HG03095 (cell line): Measurements from ENCODE around the gene FSTL4.
"Not testable (repeated sequence)": the region's sequence is repeated elsewhere in the genome, so short reads cannot be mapped to it uniquely, and the experiment has no call there.

ENCODE experiments used
- ATAC-seq: cut with Tn5 transposase; IDR thresholded peaks from one replicate; pipeline ENCODE4 v1.9.1; 2021; ENCODE audit warnings: moderate library complexity; ENCODE audit not compliant: unreplicated experiment

FSTL4 gene

DNA sequence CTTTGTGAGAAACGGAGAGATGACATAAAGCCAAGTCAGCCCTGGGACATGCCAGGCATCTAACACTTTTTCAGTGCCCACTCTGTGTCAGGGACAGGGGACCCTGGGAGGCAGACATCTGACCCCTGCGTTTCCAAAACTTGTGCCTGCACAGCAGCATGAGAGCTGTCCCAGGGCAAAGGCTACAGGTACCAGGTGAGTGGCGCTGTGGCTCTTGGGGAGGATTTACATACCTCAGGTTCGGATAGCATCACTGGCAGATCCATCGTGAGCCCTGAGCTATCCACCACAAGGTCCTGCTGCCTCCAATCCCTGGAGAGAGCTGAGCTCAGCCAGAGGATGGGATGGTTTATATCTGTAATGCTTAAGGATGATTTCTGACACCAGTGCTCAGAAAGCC lies 52.4 kb downstream of the FSTL4 start:
- no peak for ATAC-seq

DNA sequence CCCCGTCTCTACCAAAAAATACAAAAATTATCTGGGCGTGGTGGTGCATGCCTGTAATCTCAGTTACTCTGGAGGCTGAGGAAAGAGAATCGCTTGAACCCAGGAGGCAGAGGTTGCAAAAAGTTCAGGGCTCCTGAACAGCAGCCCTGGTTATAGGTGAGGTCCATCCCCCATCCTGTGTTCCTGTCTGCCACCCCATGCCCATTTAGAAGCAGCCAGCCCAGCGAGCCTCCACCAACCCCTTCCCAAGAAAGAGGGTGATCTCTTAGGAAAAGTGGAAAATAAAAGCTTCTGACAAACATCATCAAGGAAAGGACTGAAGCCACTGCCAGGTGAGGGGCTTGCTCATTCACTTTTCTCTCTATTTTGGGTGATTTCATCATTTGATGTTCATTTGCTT lies 55.8 kb downstream of the FSTL4 start:
- ATAC-seq, result no peak

DNA sequence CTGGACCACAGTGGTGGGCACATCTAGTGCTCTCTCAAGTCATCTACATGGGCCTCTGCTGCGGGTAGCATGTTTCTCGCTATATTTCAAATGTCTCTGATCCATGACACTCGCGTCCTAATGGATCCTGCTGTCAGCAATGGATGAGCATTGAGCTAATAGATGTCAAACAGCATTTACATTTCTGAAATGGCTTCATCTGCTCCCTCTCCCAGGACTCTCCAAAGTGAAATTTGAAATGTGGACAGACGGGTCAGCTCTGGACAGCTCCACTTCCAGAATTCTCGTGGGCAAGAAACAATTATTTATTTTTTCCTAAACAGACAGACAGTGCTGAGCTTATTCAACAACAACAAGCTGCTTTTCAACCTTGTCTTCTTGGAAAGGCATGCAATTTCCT lies 58.1 kb downstream of the FSTL4 start:
- no peak for ATAC-seq

DNA sequence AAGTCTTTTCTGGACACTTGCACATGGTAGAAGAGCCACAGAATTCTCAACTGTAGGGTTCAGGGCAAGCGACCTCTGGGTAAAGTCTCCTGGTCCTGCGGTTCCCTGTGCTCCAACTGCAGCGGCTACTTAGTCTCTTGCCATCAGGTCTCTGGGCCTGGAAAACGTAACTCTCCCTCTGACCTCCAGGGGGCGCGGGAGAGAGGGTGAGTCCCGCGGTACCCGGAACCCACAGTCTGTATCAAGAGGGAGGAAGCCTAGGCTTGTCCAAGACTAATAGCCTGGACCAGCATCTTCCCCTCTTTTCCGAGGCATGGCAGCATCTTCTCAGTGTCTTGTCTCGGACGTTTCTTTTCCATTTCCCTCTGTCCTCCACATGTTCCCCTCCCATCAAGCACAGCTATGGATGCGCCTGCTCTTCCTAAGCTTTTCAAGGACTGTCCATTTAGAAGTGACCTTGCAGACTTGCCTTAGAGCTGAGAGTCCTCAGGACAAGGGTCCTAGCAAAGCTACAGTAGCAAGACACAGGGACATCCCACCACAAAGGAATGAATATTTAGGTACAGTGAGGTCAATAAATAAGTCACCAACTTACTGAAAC lies 59.3 kb downstream of the FSTL4 start:
- ATAC-seq, result no peak

DNA sequence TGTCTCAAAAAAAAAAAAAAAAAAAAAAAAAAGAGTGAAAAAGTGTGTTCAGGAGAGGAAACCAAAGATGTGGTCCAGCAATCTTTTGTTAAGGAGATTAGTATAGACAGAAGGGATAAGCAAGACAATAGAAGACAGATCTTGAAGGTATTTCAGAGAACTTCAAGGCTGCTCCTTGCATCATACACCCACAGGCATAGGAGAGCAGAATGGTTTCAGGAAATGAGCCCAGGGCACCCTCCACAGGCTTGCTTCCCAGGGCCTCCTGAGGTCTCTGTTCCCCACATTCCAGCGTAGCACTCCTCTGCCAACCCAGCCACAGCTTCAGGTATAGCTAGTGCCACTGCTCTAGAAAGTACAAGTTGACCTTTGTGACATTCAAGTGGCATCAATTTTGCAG lies 65.8 kb downstream of the FSTL4 start:
- ATAC-seq, result no peak

DNA sequence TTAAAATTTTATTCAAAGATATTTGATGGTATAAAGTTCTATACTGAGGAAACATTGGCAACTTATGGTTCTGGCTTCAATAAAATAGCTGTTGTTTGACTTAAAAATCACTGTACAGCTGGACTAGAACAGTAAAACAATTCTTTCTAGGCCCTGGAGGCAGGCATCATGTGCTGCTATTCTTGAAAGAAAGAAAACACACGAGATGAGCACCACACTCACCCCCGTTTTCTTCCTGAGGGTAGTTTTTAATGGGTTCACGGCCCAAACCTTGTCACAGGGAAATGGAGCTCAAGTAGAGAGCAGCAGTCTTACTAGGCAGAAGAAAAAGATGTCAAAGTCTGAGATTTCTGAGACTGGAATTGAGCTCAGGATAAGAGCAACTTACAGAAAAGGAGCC lies 68.0 kb downstream of the FSTL4 start:
- no peak for ATAC-seq

DNA sequence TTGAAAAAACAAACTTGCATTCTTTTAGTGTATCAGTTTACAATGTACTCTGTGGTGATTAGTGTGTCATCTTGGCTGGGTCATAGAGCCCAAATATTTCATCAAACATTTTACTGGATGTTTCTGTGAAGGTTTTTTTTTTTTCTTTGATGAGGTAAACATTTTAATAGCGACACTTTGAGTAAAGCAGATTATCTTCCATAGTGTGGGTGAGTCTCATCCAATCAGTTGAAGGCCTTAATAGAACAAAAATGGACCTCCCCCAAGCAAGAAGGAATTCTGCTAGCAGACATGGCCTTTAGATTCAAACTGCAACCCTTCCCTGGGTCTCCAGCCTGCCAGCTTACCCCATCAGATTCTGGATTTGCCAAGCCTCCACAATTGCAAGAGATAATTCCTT lies 72.5 kb downstream of the FSTL4 start:
- ATAC-seq, result no peak

DNA sequence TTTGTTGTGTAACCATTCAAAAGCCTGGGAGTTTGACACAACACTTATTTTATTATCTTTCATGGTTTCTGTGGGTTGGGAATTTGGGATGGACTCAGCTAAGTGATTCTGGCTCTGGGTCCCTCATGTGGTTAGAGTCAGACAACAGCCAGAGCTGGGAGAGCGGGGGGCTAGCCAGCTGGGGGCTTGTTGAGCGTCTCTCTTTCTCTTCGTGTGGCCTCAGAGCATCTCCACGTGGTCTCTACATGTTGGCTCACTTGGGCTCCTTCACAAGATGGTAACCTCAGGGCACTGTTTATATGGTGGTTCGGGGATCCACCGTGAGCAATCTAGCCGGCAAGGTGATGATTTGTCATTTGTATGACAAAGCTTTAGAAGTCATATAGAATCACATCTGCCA lies 73.6 kb downstream of the FSTL4 start:
- ATAC-seq, result no peak

DNA sequence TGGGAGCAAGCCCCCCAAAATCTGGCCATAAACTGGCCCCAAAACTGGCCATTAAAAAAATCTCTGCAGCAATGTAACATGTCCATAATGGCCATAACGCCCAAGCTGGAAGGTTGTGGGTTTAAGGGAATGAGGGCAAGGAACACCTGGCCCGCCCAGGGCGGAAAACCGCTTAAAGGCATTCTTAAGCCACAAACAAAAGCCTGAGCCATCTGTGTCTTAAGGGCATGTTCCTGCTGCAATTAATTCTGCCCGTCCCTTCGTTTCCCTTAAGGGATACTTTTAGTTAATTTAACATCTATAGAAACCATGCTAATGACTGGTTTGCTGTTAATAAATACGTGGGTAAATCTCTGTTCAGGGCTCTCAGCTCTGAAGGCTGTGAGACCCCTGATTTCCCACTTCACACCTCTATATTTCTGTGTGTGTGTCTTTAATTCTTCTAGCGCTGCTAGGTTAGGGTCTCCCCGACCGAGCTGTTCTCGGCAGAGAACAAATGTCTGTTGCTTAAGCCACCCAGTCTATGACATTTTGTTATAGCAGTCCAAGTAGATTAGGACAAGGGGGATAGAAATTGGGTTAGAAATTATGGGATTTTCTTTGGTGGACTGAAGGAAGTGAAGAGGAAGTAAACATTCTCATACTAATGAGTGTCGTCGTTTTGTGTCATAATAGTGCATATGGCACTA lies 77.0 kb downstream of the FSTL4 start:
- not testable (repeated sequence) for ATAC-seq

DNA sequence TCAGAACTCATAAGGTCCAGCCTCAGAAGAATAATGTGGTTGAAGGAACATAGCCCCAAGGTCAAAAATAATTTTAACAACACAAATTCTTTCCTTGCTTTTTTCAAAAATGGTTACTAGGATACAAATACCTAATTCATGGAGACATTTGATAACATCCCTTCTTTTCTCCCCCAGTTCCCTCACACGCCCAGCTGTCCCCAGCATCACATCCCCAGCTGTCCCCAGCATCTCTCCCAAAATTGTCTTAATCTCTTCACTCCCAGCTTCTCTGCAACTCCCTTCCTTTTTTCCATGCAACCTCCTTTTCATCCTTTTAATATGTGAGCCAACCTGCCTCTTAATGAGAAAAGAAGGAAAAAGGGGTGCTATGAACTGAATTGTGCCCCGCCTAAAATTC lies 77.8 kb downstream of the FSTL4 start:
- no peak for ATAC-seq

DNA sequence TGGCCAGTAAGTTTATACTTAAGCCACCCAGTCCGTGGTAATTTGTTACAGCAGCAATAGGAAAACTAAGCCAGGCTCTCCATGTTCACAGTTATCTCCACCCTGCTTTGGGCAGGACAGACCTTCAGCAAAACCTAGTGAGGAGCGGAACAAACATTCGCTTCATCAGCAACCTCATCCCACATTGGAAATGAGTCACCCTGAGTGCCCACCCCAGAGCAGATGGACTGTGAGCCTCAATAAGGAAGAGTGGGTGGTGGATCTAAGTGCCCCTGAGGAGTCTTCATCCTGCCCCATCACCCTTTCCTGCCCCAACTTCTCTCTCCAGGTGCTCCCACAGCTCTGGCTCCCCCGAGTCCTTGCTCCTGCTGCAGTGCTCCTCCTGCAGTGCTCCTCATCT lies 78.8 kb downstream of the FSTL4 start:
- ATAC-seq, result no peak

DNA sequence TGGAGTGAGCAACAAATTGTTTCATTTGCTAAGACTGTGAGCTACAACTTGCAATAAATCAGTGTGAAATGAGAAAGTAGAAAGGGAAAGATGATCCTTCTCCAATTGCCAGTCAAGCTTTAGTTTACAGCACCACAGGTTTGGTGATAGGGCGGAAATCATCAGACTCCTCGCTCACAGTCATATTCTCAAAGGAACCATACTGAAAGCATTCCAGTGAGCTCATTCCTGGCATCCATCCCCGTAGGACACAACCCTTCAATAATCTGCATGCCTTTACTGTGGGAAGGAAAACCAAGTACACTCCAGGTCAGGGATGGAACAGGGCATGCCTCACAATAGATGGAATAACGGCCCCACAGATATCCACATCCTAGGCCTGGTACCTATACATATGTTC lies 80.7 kb downstream of the FSTL4 start:
- ATAC-seq, result no peak

DNA sequence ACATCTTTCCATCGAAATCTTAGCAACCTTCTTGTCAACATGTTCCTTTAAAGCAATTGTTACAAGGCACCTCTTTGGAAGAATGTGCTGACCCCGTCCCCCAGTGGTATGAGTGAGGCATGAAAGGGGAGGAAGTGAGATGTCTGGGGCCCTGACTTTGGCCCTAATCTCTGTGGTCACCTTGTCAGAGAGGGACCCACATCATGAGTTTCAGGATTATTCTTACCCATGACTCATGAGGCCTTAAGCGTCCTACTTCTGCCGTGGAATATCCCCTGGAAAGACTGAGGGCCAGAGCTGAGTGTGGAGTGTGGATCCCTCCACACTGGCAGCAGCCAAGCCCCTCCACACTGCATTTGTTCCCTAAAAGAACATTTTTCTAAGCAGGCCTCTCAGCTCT lies 81.2 kb downstream of the FSTL4 start:
- peak; percentile 68 for ATAC-seq

DNA sequence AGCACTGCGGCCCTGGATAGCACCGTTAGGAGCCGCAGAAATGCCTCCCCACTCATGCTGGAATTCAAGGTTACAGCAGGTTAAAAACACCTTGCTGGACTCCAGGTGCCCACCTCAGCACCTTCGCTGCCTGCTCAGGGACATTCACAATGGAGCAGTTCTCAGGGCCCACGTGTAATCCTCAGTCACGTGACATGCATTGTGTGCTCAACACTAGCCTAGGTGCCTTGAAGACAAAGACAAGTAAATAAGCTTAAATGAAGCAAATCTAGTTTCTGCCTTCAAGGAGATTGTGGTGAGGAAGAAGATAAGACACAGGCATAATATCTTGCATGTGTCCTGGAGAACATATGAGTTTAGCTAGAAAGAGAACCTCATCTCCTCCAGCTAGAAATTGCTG lies 82.1 kb downstream of the FSTL4 start:
- ATAC-seq, result no peak

DNA sequence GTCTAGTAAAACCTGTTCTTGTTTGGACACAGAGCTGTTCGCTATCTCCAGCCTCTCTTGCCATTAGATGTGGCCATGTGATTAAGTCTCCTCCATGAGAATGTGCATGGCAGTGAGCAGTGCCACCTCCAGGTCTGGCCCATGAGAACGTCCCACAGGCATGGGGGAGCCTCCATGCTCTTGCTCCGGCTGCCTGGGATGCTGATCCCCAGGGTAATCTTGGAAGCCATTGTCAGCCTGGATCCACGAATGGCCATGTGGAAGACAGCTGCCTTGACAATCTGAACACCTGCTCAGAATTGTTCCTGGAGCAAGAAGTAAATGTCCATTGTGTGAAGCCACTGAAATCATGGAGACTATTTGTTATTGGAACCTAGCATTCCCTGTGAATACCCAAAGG lies 83.5 kb downstream of the FSTL4 start:
- ATAC-seq, result no peak

DNA sequence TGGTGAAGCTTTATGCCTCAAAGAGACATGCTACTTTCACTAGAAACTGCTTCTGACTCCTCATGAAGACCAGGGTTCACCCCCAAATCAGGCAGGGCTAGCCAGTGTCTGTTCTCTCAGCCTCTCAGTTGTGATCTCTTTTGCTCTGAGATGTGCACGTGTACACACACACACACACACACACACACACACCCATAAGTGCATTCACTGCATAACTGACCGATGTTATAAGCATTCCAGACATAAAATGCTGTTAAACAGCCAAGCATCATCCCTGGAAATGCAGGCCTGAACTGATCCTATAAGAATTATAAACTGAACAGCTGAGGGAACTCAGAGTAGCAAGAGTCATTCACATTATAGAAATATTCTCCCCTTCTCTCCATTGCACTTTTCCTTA lies 85.0 kb downstream of the FSTL4 start:
- no peak for ATAC-seq

DNA sequence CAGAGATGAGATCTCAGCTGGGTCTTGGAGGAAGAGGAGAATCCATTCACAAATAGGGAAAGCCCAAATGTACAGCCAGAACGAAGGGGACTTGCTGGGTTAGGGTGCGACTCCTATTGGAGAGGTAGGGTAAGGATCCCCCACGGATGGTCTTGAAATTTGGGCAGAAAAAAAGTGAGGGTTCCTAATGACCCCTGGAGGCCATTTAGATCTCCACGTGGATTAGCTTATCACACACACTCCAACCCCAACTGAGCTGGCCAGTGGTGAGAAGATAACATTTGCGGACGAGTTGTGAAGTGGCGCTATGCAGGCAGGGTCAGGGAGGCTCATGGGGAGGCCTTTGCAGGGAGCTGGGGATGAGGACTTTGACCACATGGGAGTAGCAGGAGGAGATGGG lies 86.0 kb downstream of the FSTL4 start:
- ATAC-seq, result no peak

DNA sequence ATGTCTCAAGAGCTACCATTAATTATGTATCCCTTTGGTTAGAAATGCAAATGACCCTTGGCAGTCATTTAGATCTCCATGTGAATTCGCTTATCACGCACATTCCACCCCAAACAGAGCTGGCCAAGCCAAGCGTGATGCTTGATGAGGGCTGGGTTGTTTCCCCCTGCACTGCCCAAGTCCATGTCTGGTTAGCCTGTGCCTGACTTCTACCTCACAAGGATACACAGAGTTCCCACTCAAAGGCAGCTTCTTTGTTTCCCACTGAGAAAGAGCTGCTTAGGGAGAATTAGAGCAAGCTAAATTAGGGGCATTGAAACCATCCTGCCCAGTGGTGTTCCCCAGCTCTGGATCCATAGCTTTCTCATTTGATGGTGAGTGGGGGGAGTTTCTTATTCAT lies 87.2 kb downstream of the FSTL4 start:
- ATAC-seq, result no peak

DNA sequence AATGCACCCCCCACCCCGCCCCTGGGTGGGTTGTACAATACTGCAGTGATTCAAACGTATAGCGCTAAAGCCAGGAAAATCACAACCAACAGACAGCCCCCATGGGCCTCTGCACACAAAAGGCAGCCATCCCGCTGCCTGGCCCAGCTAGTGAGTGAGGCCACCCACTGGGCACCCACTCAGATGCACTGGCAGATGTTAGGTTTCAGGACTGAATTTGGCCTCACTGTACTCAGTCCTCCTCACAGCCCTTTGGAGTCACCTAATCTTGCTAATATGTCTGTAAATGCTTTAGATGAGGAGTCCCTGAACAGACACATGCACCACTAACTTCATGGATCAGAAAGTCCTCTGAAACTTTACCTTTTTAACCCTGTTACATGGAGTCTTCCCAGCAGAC lies 87.7 kb downstream of the FSTL4 start:
- ATAC-seq, result no peak

DNA sequence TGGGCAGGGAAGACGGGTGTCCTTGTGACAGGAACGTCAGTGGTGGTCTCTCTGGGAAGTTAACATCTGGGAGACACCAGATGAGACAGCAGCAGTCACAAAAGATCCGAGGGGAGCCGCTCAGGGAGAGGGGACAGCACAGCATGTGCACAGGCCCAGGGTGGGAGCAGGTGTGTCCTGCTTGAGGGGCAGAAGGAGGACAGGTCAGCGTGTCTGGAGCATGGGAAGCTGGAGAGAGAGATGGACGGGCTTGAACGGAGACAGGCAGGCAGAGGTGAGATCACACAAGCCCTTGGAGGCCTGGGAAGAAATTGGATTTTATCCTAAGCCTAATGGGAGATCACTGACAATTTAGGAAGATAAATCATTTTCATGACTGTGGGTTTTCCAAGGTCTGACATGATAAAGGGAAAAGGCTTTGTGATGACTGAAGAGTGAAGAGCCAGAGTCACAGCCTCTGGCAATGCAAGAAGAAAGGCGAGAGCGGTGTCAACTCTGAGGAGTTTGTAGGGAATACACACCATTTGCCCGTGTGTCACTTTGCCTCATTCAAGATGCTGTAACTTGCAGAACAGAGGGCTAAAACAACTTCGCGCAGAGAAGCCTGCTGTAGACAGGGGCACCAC lies 88.3 kb downstream of the FSTL4 start:
- ATAC-seq, result no peak

DNA sequence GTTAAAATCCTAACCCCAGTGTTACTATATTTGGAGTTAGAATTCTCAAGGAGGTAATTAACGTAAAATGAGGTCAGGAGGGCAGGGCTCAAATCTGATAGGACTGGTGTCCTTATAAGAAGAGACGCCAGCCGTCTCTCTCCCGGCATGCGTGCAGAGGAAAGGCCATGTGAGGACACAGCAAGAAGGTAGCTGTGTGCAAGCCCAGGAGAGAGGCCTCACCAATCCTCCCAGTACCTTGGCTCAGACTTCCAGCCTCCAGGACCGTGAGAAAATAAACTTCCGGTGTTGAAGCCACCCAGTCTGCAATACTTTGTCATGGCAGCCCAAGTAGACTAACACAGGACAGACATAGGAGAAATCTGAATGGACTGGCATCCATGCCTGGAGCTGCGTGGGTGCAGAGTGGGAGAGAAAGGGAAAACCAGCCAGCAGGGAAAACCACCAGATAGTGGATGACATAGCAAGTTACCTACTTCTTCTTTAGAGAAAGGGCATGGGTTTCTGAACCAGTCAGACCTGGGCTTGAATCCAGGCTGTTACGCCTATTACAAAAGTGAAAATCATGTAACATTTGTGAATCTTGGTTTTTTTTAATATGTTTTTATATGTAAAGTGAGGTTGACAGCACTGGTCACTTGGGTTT lies 89.2 kb downstream of the FSTL4 start:
- no peak for ATAC-seq

DNA sequence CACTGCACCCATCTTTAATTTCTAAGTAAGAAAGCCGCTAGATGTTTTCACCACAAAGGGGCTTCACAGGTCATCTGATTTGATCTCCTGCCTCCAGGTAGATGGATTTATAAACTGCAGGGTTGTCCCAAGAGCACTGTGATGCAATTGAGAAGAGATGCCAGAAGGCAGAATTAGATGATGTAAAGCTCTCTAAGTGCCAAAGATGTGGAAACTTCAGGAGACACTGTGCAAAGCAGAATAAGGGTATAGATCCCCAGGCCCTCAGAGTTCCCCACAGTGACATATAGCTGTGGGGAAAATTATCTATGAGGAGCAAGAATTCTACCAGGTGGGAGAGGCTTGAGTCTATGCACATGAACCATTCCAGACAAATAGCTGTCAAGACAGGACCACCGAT lies 90.5 kb downstream of the FSTL4 start:
- ATAC-seq, result no peak
